ENCODE data around the gene BTNL3.
"Not testable (repeated sequence)": the region's sequence is repeated elsewhere in the genome, so short reads cannot be mapped to it uniquely, and the experiment has no call there.

The BTNL3 gene

DNA sequence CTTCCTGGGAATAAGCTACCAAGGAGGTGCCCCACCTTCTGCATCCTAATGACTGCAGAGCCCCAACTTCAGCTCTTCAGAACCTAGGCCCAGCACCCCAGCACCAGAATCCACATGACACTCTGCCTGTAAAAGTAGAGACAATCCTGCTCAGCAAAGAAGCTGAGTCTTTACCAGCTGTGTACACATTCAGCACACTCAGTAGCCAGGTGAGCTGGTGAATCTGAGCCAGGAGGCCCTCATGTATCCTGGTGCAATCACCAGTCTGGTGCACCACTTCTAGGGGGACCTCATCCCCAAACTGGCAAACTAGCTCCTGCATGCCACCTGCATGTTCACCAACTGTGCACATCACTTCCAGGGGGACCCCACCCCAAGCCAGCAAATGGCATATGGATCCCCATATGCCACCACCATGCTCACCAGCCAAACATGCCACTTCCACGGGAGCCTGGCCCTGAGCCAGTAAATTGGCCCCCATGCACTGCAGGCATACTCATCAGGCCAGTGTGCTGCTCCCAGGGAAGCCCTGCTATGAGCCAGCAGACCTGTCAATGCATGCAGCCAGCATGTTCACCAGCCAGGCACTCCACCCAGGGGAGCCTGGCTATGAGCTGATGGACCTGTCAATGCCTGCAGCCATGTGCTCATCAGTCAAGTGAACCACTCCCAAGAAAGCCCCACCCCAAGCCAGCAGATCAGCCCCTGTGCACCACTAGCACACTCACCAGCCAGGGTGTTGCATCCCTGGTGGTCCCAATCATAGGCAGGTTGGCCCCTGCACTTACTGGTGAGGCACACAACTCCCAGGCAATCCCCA lies 35.8 kb downstream of the BTNL3 start:
- DNase-seq: no peak

DNA sequence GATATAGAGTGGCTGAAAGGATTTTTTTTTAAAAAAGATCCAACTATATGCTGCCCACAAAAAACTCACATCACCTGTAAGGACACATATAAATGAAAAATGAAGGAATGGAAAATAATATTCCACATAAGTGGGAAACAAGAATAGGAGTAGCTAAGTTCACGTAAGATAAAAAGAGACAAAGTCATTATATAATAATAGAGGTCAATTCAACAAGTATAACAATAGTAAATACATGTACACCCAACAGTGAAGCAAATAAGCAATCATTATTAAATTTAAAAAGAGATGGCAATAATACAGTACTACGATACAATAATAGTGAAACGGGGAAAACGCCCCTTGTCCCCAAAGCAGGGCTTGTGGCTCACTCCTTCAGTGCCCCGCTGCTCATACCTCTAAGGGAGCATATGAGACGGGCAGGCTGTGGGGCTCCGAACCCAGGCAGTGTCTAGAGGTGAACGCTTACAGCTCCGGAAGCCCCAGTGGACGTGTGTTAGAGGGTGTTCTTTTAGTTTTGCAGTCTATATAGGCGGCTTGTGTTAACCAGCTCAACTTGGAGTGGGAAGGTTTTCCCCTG lies 38.9 kb downstream of the BTNL3 start:
- no peak for DNase-seq

DNA sequence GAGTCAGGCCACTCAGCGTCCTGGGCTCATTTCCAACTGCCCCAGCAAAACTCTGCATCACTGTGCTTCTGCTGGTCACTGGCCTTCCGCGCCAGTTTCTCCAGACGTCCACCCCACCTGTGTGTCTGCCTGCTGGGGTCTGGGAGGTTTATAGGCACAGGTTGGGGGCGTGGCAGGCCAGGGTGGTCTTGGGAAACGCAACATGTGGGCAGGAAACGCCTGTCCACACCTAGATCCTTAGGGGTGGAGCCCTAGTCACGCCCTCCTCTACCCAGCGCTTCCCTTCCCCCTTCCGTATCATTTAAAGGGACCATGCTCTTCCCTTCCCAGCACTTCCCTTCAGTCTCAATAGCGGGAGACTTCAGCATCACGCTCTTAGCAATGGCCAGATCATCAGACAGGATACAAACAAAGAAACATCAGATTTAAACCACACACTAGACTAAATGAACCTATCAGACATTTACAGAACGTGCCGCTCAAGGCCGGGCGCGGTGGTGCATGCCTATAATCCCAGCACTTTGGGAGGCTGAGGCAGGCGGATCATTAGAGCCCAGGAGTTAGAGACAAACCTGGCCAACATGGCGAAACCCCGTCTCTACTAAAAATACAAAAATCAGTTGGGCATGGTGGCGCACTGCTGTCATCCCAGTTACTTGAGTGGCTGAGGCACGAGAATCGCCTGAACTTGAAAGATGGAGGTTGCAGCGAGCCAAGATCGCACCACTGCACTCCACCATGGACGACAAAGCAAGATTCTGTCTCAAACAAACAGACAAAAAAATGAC lies 39.6 kb downstream of the BTNL3 start:
- no peak for DNase-seq

DNA sequence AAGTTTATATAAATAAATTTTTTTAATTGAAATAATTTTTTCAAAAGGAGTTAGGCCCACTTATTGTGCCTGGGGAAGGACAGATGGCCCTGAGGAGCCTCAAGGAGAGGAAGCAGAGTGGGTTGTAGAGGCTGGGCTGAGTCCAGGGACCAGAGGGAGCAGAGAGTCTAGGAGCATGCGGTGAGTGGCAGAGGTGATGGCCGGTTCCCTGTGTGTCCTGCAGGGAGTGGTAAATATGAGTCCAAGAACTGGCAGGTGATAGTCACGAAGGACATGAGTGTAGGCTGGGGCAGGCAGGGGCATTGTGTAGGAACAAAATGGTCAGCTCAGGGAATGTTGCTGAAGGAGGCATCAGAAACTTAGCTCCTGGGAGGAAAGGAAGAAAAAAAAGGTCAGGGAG lies 43.1 kb downstream of the BTNL3 start:
- no peak for DNase-seq

DNA sequence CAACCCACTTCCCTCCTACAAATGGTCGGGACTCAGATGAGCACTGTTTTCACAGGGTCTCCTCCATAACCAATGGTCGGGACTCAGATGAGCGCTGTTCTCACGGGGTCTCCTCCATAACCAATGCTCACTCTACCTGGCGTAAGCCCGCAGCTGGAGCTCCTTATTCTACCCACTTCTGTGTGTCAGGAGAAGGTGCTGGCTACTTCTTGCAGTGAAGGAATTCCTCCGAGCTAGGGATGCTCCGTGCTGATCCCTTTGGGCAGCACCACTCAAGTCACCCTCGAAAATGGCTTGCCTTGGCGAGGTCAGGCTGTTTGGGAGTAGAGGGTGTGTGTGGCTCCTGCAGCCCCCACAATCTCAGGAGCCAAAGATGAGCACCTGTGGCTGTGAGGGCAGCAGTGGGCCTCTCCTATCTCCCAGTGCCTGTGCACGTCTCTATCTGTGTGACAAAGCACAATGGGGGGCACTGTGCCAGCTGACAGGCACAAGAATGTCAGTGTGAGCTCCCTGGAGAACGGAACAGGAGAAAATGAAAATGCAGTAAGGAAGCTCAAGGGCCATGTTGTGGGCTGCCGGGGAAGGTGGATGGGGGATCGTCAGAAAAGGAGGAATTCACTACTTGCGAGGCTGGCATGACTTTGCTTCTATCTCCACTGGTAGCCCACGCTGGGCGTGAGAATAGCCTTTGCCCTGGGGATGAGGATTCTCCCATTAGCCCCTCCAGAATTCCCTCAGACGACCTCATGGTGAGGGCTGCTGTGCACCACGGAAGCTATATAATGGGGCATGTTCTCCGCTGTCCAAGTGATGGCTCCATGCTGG lies 47.6 kb downstream of the BTNL3 start:
- no peak for DNase-seq

DNA sequence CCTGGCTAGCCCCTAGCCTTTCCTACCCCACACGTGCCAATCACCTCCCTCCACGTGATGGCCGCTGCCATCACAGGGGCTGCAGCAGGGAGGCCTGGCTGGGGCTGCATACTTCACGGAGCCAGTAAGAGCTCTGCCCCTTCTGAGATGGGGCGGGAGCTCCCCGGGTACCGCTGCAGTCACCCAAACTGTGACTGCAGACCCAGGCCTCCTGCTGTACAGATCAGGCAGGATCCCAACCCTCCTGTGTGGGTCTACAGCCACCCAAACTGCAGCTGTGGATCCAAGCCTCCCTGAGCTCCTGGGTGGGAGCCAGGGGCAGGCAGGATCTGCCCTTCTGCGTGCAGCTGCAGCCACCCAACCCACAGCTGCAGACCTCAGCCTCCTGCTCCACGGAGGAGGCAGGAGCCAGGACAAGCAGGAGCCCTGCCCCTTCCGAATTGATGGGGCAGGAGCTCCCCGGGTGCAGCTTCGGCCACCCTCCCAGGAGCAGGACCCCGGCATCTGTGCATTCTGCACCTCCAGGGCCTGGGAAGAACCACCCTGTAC lies 48.2 kb downstream of the BTNL3 start:
- DNase-seq: no peak

DNA sequence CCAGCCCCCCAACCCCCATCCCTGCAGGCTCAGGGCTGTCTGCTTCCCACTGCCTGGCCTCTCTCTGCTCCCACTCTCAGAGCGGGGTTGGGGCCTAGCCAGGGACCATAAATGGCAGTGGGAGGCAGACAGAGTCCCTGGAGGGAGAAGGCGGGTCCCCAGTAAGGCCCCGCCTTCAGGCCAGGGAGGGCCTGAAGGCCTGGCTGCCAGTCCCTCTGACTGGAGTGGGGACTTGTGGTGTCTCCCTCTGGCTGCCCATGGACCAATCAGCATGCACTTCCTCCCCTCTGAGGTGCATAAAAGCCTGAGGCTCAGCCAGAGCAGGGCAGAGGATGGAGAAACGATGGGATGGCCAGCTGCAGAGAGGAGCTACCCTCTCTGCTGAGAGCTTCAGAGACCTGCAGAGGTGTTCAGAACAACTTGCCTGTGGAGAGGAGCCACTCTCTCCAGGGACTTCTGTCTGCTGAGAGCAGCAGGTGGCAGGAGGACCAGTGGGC lies 48.8 kb downstream of the BTNL3 start:
- DNase-seq: no peak

DNA sequence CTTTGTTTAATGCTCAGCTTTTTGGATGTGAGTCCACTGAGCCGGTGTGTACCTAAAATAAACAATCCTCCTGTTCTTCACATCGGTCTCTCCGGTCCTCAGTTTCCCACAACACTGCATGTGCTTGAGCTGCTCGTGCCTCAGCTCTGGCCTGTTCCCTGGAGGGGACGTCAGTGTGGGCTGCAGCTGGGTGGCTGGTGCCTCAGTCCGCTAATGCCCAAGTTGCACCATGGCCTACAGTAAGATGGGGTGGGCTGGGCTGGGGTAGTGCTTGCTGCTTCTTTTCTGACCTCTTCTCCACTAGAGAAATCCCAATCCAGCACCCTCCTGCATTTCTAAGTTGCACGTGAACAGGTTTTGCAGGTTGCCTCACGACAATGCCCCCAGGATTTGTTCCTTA lies 50.8 kb downstream of the BTNL3 start:
- DNase-seq: no peak

DNA sequence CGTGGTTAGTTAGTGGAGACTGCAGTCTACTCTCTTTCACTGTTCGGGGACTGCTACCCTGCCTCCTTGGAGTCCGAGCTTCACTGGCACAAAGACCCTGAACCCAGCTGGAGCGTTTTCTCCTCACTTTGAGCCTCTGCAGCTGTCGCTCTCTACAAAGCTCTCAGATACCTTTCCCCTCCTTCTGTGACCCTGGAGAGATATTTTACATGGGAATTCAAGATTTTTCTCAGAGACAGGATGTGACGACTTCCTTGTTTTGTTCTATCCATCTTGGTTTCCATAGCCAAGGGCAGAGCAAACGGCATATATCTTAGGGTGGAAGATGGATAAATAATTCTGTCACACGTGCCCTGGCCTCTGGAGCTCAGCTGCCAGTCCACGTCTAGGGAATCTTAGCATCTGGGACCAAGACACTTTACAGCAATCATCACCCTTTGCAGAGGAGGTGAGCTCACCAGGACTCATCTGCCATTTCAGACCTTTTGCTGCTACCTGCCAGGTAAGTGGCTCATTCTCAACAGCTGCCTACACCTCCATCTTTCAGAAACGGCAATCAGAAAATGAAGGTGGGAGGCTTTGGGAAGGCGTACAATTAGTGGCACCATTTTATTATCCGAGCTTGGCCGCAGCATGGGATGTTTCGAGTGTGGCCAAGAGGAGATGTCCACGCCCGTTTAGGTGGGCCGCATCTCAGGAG lies 51.4 kb downstream of the BTNL3 start, which contains the start of gene BTNL9:
BTNL9 (plus strand) TSS at position 336 of the 700 bp plus-strand sequence. CDS start 5,224 bp downstream, outside the sequence.
- DNase-seq: no peak

DNA sequence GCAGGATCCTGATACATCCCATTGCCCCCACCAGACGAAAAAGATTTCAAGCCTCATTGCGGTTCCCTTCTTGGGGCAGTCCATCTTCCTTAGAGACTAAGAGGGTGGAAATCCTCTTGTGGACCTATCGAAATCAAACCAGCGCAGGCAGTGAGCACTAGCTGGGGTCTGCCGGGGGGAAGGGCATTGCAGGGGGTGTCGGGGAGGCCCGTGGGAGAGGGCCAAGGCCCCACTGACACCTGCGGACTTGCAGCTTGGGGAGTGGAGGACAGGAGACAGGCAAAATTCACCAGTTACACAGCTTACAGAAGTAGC lies 51.9 kb downstream of the BTNL3 start:
- DNase-seq: no peak

DNA sequence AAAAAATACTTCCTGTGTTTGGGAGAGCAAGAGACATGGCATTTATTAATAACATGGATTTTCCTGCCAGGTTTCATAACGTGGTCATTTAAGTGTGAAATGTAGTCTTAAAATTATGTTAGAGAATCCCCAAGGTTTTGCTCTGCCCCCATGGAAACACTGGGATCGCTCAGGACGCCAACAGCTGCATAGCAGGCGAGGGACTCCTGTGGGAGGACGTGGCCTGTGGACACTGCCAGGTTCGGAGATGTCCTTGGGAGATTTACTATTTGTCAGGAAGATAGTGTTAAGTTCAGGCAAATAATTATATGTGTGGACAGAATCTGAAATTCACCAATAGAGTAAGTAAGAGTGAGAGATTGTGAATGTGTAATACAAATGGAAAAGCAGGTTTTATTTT lies 52.4 kb downstream of the BTNL3 start:
- no peak for DNase-seq

DNA sequence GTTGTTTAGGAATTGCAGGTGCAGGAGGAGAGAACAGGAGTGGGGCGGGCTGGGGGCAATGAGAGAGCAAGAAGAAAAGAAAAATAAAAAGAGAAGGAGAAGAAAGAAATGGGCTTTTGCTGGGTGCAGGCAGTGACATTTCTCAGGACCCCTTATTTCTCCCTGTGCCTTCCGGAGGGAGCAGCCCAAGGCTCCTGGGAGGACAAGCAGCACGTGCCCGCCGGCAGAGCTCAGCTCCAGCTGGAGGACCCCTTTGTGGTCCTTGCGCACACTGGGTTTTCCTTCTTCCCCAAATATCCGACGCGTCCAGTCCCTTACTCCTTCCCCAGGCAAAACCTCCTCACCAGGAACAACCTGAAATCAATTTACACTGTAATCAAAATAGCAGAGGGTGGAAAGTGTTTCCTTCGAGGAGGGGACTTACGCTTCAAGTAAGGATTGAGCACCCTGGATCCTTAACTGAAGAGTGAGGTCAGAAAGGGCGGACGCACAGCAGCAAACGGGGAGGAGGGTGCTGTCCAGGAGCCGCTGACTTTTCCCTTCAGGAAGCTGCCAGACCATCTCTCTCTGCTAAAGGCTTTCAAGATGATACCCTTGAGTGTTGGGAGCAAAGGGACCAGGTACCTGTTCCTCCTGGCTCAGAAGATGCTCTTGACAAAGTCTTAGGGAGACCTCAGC lies 53.5 kb downstream of the BTNL3 start:
- no peak for DNase-seq

DNA sequence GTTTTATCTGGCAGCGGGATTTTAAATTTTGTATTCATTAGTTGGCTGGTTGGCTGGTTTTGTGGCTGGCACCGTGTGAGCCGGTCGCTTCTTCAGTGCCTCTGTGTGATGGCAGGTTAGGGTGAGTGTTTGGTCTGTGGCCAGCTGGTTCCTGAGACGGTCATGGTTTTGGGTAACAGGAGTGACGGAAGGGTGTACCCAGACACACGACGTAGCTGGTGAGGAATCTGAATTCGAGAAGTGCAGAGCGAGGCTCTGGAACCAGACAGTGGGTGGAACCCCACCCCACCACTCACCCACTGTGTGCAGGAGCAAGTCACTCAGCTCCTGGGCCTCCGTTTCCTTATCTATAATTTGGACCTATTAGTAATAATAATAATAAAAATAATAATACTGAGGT lies 54.1 kb downstream of the BTNL3 start:
- no peak for DNase-seq

DNA sequence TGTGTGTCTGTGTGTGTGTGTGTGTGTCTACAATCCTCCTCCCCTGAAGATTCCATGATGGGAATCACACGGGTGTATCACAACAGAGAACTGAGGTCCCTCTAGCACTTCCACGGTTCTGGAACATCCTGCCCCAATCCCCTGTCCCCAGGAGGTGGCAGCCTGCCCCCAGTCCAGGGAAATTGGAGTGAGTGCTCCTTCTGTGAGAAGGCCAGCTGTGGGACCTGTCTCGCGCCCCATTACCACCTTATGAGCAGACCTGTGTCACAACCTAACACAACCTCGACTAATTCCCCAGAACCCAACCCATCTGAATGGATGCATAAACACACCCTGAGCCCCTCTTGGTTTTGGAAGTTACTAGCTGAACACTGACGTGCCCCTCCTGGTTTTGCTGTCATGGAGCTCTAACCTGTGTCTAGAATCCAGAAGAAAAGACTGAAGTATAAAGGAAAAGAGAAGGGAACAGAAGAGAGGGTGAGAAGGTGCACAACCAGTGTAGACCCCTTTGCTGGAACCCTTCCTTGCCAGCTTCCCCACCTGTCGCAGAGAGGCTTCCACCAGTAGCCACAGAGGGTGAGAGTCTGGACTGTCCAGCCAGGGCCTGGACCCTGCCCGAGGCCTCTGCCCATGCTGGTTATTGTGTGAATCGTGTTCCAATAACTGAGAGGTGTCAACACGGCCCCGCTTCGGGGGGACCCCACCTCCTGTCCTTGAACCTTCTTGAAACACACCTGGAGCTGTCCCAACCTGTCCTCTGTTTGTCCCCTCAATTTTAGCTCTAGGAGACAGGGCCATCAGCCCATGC lies 54.8 kb downstream of the BTNL3 start:
- no peak for DNase-seq

DNA sequence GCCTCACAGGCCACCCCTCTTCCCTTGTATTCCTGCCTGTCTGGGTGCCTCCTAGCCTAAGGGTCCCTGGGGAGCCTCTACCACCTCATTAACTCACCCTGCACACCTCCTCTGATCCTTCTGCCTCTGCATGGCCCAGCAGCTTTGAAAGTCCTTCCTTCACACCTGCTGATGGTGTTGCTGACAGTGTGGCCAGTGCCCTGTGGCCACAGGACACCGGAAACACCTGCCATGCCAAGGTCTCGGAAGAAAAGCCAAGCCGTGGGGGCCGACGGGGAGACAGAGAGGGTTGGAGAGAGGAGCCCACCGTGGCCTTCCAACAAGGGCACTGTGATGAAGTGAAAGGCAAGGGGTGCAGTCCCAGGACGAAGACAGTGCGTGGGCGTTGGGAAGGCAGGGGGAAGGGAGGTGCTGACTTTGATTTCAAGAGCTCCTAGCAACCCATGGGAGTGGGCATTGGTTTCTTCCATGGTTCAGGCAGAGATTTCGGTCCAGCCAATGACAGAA lies 55.5 kb downstream of the BTNL3 start:
- DNase-seq: no peak

DNA sequence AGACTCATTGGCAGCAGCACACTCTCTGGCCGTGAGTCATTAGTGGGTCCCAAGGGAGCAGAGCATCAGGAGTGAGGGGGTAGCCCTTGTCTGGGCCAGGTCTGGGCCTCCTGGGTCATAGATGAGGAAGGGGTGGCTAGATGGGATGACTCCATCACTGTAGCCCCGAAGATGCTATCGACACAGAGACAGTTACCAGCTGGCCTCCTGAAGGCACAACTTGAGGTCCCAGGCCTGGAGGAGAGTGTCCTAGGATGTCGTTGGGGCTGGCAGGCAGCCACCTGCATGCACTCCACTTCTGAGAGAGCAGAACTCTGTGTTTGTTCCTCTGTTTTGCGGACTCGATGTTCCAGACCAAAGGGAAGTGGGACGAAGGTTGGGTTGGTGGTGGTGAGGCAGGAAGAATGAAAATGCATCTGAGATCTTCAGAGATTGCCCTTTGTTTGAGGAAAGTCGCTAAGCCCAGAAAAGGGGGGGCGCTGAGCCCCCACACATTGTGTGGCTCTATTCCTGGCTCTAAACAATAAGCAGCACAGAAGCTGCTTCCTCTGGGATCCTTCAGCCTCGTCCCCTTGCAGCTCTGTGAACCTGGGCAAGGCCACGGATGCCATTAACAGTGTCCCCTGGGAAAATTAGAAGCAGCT lies 56.1 kb downstream of the BTNL3 start:
- no peak for DNase-seq

DNA sequence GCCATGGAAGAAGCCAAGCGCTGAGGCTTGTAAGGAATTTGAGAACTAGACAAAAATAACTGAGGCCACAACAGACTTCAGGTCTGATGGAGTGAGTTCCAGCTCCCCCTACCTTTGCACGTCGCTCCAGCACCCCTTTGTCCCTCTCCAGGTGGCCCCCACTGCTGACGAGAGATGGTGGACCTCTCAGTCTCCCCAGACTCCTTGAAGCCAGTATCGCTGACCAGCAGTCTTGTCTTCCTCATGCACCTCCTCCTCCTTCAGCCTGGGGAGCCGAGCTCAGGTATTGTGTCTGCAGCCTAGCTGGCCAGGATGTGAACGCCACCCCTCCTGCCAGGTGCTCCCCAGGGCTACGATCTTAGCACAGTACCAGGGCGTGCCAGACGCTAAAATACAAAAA lies 56.7 kb downstream of the BTNL3 start:
- no peak for DNase-seq

DNA sequence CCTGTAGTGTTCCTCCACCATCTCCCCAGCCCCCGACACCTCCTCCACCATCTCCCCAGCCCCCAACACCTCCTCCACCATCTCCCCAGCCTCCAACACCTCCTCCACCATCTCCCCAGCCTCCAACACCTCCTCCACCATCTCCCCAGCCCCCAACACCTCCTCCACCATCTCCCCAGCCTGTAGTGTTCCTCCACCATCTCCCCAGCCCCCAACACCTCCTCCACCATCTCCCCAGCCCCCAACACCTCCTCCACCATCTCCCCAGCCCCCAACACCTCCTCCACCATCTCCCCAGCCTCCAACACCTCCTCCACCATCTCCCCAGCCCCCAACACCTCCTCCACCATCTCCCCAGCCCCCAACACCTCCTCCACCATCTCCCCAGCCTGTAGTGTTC lies 57.2 kb downstream of the BTNL3 start:
- DNase-seq: not testable (repeated sequence)

DNA sequence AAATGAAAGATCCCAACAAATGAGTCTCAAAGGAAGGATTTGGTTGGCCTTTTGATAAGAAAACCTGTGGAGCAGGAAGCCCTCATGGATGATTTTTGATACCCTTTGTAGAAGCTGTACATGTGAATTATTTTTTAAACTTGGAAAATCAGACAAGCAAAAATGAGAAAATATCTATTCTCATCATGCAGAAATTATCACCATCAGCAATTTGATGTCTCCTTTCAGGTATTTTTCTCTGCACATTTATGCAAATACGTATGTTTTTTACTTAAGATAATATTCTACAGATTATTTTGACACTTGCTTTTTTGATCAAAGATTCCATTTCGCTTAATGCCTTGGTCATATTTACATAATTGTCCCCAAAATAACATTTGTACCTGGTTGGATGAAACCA lies 58.6 kb downstream of the BTNL3 start:
- DNase-seq: no peak

DNA sequence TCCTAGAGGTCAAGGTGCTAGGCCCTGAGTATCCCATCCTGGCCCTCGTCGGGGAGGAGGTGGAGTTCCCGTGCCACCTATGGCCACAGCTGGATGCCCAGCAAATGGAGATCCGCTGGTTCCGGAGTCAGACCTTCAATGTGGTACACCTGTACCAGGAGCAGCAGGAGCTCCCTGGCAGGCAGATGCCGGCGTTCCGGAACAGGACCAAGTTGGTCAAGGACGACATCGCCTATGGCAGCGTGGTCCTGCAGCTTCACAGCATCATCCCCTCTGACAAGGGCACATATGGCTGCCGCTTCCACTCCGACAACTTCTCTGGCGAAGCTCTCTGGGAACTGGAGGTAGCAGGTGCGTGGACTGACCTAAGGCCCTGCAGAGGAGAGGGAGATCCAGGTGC lies 59.3 kb downstream of the BTNL3 start:
- no peak for DNase-seq

Data from suppressor macrophage treated with lipopolysaccharide for 4 hours (primary cell).